Anterior cingulate cortex (tissue), 58 donors: ENCODE data around the gene OR10J4.
A peak's percentile ranks its signal among the peaks of the same experiment; 100 is the strongest.
"Not testable (repeated sequence)": the region's sequence is repeated elsewhere in the genome, so short reads cannot be mapped to it uniquely, and the experiment has no call there.

ENCODE experiments used
- DNase-seq, 58 donors: peaks; one replicate each; lab custom pipeline; 2025; lab: John Stamatoyannopoulos, UW

OR10J4 gene

DNA sequence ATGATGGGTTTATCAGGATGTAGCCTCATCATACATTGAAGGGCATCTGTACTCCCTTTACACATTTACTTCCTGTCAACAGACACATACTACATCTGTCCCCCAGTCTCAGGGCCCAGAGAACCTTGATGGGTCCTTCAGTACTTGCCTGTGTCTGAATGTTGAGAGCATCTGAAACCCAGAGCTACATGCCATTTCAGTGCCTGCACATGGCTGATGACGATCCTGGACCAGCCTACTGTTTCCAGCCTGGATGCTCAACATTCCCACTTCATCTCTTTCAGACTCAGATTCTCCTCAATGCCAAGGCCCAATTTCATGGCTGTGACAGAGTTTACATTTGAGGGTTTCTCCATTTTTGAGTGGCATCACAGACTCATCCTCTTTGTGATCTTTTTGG lies at the start of gene OR10J4:
TSS of gene OR10J4 (plus strand) at position 301 of the 400 bp plus-strand sequence.
- DNase-seq, result no peak

DNA sequence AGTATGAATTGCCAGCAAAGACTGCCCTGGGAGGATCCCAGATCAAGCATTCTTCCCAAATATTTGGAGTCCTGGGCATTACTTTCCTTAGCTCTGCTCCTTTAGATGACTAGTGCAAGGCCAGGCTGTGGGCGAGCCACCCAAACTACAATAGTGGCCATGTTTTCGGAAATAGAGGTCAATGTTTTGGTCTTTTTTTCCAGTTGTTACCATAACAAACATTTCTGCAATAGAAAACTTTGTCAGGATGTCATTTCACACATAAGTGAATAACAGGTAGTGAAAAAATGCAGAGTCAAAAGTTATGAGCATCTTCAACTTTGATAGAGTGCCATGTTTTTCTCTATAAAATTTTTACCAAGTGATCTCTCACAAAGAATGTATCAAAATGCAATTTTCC lies 25.2 kb upstream of the OR10J4 start:
- no peak for DNase-seq

DNA sequence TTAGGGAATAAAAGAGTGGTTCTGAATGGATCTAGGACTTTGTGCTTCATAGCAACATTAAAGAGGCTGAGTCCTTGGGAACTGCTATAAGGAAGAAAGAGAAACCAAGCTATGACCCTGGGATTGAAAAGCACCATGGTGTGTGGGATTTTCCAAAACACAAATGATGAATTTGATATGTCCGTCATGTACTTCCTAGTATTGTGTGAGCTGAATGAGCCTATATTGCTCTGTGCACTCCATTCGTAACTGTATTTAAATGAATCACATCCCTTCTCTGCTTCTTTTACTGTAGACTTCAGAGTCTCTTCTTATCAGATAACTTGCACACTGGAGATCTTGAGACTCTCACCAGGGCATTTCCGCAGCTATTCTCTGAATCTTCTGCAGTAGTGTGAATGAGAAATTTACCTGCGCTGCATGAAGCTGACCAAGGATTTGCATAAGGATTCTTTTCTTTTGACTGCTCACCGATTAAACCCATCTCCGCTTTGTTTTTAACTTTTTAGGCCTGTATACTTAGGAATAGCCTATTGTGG lies 23.1 kb upstream of the OR10J4 start:
- no peak for DNase-seq

DNA sequence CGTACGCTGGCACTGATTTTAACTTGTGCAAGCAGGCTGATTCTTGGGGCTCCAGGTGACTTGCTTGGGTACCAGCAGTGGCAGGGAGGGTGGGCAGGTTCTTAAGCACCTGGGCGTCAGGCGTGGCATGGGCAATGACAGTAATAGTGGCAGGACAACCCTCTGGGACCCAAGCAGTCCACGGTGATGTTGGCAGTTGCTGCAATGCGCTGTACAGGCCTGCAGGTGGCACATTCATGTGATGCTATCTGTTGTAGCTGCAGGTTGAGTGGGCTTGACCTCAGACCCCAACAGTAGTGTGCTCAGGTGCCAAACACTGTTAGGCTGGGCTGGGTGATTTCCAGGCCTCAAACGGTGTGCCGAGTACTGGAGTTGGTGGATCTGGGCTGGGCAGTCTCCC lies 10.2 kb upstream of the OR10J4 start:
- DNase-seq, result no peak

DNA sequence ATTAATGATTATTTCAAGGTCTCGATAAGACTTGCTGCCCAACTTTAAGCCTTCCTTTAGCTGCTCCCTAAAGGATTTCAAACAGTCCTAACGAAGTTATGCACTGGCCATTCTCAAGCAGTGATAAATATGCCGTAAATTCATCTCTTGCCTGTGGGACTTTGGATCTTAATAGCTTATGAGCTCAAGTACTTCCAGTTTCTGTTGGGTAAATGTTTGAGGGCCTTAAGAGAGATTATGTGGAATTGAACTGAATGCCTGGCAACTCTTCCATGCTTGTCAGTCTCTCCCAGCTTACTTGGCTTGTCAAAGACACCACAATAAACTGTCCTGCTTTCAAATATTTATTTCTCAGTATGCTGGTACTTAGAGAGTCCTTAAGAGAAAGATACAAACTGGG lies 3.5 kb upstream of the OR10J4 start:
- DNase-seq, result no peak

DNA sequence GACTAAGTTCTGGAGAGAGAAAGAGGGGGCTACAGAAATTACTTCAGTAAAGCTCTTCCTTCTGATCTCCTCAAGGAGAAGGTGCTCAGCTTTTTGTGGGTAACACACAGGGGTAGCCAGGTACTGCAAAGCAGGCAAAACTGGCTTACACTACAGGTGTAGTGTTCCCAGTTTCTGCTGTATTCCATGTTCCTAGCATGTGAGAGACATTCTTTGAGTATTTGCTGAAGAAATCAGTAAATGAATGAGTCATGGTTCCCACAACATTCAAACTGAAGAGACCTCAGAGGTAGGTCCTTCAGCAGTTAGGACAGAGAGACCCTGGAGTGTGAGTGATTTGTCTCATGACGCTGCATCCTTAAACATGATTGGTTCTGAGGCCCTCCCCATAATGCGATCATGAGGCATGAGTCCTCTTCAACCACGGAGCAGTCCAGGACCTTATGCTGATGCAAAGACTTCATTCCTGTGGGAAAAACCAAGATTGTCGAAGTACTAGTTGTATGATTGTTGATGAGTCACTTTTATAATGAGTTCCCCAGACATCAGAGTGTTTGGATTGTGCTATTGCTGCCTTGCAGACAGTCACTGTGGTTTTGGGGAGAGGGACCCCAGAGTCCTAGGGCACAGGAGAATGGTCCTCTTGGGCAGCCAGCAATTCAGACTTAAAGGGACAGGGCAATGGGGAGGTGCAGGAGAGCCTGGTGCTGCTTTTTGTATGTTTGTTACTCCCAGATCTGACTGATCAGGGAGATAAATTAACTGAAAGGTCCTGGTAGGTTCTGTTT lies 2.7 kb upstream of the OR10J4 start:
- DNase-seq, result no peak

DNA sequence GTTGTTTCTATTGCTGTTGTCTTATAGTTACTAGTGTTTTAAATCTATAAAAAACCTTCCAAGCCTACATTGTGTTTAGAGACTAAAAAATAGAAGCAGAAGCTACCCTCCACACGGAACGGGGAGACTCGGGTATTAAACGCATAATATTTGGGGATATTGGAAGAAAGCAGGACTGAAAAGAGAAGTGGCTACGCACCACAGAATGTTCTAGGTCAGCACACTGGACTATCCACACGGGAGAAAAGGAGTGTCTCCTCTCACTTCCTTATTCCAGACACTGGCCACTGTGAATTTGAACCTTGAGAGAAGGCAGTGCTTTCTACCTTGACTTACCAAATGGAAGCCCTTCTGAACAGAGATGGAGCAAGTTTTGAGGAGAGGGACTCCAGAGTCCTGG lies 1.0 kb upstream of the OR10J4 start:
- DNase-seq, result peak in 3 of 58 donors; percentile 2 to 4 (median 2)

DNA sequence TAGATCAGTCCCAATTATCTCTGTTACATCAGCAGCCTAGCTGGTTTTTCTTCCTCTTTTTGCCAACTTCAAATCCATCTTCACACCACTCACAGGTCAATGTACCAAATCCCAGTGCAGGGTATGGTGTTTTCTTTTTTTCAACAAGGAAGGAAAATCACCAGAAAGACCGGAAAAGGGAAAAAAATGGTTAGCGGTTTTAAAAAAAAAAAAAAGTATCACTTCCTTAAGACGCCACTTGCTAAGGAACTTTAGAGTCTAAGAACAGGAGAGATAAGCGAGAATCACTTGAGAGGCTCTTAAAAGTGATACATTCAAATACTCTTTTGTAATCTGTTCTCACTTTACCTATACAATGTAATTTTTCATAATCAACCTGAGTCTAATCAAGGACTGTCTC lies 4.5 kb downstream of the OR10J4 start:
- DNase-seq, result peak in 1 of 58 donors; percentile 7

DNA sequence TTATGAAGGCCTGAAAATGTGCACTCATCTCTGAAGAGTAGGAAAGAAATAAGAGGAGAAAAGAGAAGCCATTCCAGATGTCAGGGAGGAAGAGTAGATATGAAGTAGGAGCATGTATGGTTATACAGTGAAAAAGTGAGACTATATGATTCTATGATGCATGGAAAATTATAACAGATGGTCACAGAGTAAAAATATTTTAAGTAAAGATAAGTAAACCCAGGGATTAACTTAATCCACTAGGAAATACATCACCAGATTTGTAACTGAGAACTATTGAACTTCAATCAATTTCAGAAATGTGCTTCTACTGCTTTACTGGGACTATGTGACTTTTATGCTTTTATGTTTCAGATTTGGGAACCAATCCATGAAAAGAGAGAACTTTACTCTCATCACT lies 7.4 kb downstream of the OR10J4 start, which contains the start of gene OR10J1:
TSS of gene OR10J1 (plus strand) at position 301 of the 400 bp plus-strand sequence. CDS start at position 371, 70 bp downstream.
- DNase-seq, result no peak

DNA sequence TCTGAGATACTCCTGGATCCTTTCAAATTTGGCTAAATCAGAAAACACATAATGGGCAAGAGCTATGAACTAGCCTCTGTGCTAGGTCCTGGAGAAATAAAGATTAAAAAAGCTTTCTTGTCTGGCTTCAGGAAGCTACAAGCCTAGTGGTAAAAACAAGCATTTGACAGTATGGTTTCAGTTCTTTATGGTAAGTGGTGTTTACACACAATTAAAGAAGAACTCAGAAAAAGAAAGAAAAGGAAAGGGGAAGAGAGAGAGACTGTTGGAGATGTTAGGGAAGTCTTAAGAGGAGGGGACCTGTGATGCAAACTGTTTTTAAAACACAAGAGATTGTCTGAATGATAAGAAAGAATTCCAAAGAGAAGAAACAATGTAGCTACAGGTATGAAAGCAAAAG lies 9.4 kb downstream of the OR10J4 start:
- DNase-seq, result peak in 1 of 58 donors; percentile 7

DNA sequence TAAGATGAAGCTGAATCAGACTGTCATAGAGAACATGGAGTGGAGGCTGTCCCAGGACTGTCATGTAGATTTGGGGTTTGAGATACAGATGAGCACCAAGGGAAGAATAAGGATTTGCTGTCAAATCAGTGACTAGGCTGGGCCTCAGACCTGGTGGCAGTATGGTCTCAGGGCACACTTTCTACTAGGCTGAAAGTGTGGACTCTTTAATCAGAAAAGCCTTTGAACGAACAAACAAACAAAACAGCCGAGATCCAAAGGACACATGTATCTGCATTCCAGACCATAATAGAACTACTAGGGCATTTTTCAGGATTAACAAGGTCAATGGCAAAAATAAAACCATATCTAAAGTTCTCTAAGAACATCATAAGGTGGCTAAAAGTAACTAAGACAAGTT lies 10.4 kb downstream of the OR10J4 start:
- DNase-seq, result no peak

DNA sequence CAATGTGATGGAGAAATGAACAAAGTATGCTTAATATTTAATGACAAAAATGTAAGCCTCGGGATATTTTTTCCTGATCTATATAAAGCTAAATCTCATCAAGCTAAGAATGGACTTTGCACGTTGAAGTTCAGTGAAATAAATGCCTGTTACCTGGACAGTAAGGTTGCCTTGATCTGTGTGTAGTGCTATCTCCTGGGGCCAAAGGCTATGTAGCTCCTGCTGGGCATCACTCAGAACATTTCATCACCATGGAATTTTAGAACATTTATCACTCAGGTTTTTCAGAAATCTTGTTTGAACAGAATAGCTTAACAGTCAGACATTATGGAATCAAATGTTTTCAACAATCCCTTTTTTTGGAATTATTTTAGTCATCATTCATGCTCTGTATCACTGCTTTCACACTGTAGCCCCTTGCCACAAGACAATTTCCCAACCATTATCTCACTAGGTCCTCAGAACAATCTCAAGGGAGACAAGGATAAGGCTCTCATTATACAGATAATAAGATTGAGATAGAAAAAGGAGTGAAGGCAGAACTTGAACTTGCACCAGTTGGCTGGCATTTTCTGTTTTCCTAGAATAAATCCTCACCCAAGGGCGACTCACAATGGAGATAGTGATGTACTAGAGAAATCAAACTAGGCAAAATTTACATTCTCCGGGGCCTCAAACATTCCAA lies 11.2 kb downstream of the OR10J4 start:
- no peak for DNase-seq

DNA sequence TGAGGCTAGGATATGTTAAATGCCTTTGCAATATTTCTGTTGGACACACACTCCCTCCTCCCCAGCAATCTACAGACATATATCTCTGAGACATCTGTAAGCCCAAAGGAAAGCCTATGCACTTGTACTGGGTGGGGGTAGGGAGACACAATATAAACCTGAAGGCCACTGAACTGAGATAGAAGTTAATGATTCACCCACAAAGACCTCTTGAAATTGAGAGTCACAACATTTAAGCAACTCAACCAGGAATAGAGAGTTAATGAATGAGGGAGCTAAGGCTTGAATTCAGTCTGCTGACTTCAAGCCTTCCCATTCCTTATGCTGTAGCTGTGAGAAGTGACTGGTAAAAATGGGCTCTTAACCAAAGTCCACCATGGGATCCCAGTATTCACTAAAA lies 12.5 kb downstream of the OR10J4 start:
- no peak for DNase-seq

DNA sequence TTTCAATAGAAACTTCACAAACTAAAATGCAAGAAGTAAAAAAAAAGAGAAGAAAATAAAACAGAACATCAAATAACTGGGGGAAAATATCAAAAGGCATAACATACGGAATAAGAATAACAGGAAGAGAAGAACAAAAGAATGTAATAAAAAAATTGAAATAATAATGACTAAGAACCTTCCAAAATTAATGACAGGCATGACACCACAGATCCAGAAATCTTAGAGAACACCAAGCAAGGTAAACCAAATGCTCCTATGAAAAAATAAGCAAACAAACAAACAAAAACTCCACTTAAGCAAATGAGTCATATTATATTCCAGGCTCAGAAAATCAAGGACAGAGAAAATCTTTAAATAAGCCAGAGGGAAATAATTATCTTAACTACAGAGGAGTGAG lies 16.2 kb downstream of the OR10J4 start:
- no peak for DNase-seq

DNA sequence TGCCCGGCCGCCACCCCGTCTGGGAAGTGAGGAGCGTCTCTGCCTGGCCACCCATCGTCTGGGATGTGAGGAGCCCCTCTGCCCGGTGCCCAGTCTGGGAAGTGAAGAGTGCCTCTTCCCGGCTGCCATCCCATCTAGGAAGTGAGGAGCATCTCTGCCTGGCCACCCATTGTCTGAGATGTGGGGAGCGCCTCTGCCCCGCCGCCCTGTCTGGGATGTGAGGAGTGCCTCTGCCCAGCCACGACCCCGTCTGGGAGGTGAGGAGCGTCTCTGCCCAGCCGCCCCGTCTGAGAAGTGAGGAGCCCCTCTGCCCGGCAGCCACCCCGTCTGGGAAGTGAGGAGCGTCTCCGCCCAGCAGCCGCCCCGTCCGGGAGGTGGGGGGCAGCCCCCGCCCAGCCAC lies 17.6 kb downstream of the OR10J4 start:
- not testable (repeated sequence) for DNase-seq

DNA sequence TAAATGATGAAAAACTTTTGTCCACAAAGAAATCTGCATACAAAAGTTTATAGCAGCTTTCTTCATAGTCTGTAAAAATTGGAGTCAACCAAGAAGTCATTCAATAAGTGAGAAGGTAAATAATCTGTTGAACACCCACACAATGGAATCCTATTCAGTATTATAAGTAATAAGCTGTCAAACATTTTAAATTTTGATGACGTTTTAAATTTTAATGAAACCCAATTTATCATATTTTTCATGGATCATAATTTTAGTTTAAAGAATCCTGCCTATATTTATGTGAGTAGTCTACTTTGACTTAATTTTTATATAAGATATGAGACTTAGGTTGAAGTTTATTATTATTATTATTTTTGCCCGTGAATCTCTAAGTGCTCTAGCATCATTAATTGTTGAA lies 27.5 kb downstream of the OR10J4 start:
- no peak for DNase-seq

DNA sequence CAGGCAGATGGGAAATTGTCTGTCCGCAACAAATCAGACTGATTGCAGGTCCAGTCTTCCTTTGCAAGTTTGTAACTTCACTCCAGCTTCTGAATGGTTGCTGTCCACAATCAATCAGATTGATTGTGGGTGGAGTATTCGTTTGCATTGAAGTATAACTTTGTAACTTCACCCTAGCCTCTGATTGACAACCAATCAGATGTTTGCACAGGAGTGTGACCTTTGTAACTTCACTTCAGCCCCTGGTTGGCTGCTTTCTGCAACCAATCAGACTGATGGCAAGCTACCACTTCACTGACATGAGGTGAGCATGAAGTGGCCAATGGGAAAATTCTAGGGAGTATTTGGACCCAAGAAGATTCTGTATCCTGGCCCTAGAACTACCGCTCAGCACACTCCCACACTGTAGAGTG lies 33.2 kb downstream of the OR10J4 start:
- no peak for DNase-seq

DNA sequence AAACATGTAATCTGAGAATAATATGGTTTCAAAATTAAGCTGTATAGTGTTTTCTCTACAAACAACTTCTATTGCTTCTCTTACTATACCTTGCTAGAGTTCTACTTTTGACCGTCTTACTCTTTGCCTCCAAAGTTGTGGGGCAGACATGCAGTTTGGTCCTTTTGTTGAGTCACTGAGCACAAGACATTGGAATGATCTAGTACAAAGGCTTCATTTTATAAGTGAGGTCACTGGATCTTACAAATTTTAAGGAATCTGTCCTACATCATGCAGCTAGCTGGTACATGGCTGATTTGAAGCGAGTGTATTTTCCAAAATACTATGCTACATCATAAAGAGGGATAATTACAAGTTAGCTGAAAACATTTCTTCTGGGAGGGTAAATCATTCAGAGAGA lies 36.3 kb downstream of the OR10J4 start:
- no peak for DNase-seq

DNA sequence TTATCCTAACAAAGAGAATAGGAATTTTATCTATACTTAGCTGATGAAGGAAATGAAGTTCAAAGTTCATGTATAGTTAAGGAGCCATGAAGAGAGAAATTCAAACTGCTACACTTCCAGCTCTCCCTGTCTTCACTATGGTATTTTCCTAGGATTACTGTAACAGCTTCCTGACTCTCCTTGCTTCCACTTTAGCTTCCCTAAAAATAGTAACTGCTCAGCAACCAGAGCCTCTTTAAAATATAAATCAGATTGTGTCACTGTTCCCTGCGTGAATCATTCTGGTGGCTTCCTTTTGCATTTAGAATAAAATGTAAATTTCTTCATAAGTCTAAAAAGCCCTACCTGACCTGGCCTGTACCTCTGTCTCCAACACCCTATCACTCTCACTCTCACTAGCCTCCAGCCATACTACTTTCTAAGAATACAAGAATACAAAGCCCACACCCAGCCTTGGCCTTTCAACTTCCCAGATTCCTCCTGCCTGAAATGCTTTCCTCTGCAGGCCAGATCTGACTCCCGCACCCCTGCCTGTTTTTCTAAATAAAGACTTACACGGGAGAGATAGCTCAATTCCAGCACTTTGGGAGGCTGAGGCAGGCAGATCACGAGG lies 38.0 kb downstream of the OR10J4 start:
- peak in 2 of 58 donors; percentile 8 to 43 for DNase-seq

DNA sequence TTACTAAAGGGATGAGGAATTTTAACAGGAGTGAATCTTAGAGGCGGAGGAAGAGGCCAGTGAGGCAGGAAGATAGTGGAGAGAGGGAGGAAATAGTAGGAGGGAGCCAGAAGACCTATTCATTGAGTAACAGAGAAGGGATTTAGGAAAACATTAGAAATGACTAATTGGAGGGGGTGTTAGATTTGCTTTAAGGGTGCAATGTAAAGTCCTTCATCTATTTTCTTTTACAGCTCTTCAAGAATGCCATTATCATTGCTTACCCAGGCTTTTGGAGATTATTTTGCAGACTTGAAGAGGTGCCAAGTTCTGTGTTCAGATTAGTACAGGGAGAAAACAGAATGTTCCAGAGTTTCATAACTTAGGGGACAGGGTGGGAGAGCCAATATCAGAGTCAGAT lies 41.3 kb downstream of the OR10J4 start:
- no peak for DNase-seq

DNA sequence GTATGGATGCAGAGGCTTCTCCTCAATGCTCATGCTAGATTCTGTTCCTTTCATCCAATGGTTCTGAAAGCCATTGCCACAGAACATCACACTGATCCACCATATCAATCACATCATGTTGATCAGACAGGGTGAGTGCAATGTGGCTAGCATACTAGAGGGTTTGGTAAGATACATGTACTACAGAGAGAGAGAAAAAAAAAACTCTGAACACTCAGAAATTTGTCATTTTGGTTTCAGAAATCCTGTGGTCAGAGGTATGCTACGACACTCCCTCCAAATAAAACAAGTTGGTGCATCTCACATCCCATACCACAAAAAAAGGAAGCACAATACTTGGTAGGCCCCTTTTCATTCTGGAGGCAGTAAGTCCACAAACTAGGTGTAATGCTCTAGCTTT lies 42.9 kb downstream of the OR10J4 start:
- DNase-seq, result no peak
